M059J (cell line): ENCODE results near the gene PAX3. TPM values are rescaled to one million over a fixed set of nuclear protein-coding genes. Genes with fewer than 3 reads are reported as not detected.

Source experiments
- total RNA-seq: library from RNA; depleted of rRNA; stranded (reverse); fragments of >200 nt; shearing (Covaris generic); gene quantifications from 2 replicates; pipeline ENCODE4 v1.2.3, GENCODE V29; 2014; rRNA removed

The PAX3 gene
- total RNA-seq, 1 experiment from 2014 or later: 11.2 TPM

Other genes starting within 250 kb of the PAX3 start
- 0.05 TPM in 1 of 2 replicates, not detected in the other for gene SGPP2, start 125.5 kb upstream of the PAX3 start, total RNA-seq